K562 (cell line): ENCODE results near the gene COL4A2. TPM values are rescaled to one million over a fixed set of nuclear protein-coding genes. Genes with fewer than 3 reads are reported as not detected.

Source experiments
- ATAC-seq: fragments of 200-7000 bp; cut with Tn5 transposase; 3 replicates; pipeline ENCODE4 v1.9.1; 2020; ENCODE audit warnings: moderate library complexity
- BruUV-seq: library from RNA; stranded (reverse); fragments of 400-500 nt; replicated peaks from 2 replicates; lab custom pipeline; 2021; lab: Mats Ljungman, UMichigan
- CTCF ChIA-PET: fragments of 300-600 bp; formaldehyde crosslinking; extraction: SDS; loops from one replicate; lab custom pipeline; 2021; ENCODE audit warnings: low intra/inter-chr PET ratio; lab: Yijun Ruan, JAX
- POLR2A ChIA-PET: fragments of 300-600, 350-650 bp; sonication (Branson Sonifier 250); formaldehyde crosslinking; extraction: SDS; loops from one replicate; lab custom pipeline; 2021; ENCODE audit warnings: antibody characterized with exemption, inconsistent platforms; lab: Yijun Ruan, JAX
- DNase-seq, 4 experiments: peaks; one replicate each; pipeline versions ENCODE4 v3.0.0 to v3.0.0-alpha.2; 2011 to 2018; ENCODE audit warnings: low spot score in 3 of 4, mixed read lengths in 3 of 4; ENCODE audit errors: extremely low read depth in 1 of 4
- FAIRE-seq: peaks from 2 replicates; lab custom pipeline; 2011; peaks lifted over from hg19 to GRCh38; lab: Jason Lieb, UNC
- H2AFZ ChIP-seq: 2 replicates; pipeline ENCODE4 v1.6.0; 2011; ENCODE audit warnings: low read depth, low read length, control low read depth, inconsistent platforms
- H3K27ac ChIP-seq: fragments of 200-600 bp; 3 replicates; pipeline ENCODE4 v1.8.0; 2011; ENCODE audit warnings: low read depth, mild to moderate bottlenecking, control low read depth, inconsistent platforms, low read length, moderate library complexity, mixed read lengths; ENCODE audit errors: extremely low read depth
- H3K27me3 ChIP-seq, 2 experiments: fragments of 300-600 bp in 1 of 2; 2 replicates in 1 of 2; 3 replicates in 1 of 2; pipeline versions ENCODE4 v1.6.0 to v1.8.0; 2011; ENCODE audit warnings: inconsistent platforms in 2 of 2, low read length in 2 of 2, mild to moderate bottlenecking in 1 of 2, mixed read lengths in 1 of 2, moderate library complexity in 1 of 2; ENCODE audit not compliant: control insufficient read depth in 2 of 2, insufficient read depth in 2 of 2
- H3K36me3 ChIP-seq: fragments of 300-600 bp; 3 replicates; pipeline ENCODE4 v1.8.0; 2011; ENCODE audit warnings: mild to moderate bottlenecking, low read length, inconsistent platforms; ENCODE audit not compliant: control insufficient read depth, insufficient read depth
- H3K4me1 ChIP-seq, 2 experiments: fragments of 200-600 bp in 1 of 2; replicated peaks in 1 of 2; 2 replicates in 1 of 2; 3 replicates in 1 of 2; pipeline versions ENCODE4 v1.5.1 to v1.8.0; 2011; ENCODE audit warnings: inconsistent platforms in 2 of 2, low read length in 2 of 2, mild to moderate bottlenecking in 1 of 2, mixed read lengths in 1 of 2, moderate library complexity in 1 of 2; ENCODE audit not compliant: control insufficient read depth in 2 of 2, insufficient read depth in 2 of 2
- H3K4me2 ChIP-seq: 2 replicates; pipeline ENCODE4 v1.6.1; 2011; ENCODE audit warnings: low read length, control low read depth, inconsistent platforms, mixed read lengths; ENCODE audit not compliant: insufficient read depth
- H3K4me3 ChIP-seq: fragments of 200-600 bp; sonication (generic), shearing (Covaris generic); 2 replicates; pipeline ENCODE4 v1.5.1; 2016; ENCODE audit warnings: control low read depth, inconsistent platforms
- H3K79me2 ChIP-seq: fragments of 200-600 bp; 3 replicates; pipeline ENCODE4 v1.8.0; 2011; ENCODE audit warnings: low read length, inconsistent platforms; ENCODE audit not compliant: control insufficient read depth, insufficient read depth
- H3K9ac ChIP-seq, 2 experiments: 2 replicates each; pipeline versions ENCODE4 v1.6.0 to v1.6.1; 2011; ENCODE audit warnings: low read depth in 2 of 2, low read length in 2 of 2, control low read depth in 1 of 2, inconsistent platforms in 1 of 2, mild to moderate bottlenecking in 1 of 2, mixed read lengths in 1 of 2; ENCODE audit not compliant: insufficient read depth in 1 of 2
- H3K9me1 ChIP-seq: one replicate; pipeline ENCODE4 v1.6.0; 2011; ENCODE audit warnings: inconsistent platforms, mild to moderate bottlenecking, low read length, moderate library complexity; ENCODE audit not compliant: control insufficient read depth, insufficient read depth
- H3K9me3 ChIP-seq: replicated peaks from 2 replicates; pipeline ENCODE4 v1.5.1; 2011; ENCODE audit warnings: low read depth, low read length, inconsistent platforms; ENCODE audit not compliant: control insufficient read depth, insufficient read depth
- H4K20me1 ChIP-seq: replicated peaks from 2 replicates; pipeline ENCODE4 v1.6.1; 2011; ENCODE audit warnings: low read length, inconsistent platforms, mixed read lengths; ENCODE audit not compliant: control insufficient read depth, insufficient read depth
- ATF4 ChIP-seq: fragments of 450-650 bp; formaldehyde crosslinking; IDR thresholded peaks from 2 replicates; pipeline ENCODE4 v1.4.0; 2022; ENCODE audit warnings: mild to moderate bottlenecking, moderate library complexity
- DMBX1 ChIP-seq: fragments of 250-450 bp; sonication (Bioruptor Pico); IDR thresholded peaks from 2 replicates; pipeline ENCODE4 v1.8.0; 2022; ENCODE audit warnings: inconsistent platforms, mild to moderate bottlenecking, moderate library complexity, borderline replicate concordance
- EZH2 ChIP-seq: IDR thresholded peaks from 2 replicates; pipeline ENCODE4 v1.6.1; 2012; ENCODE audit warnings: low read depth, mild to moderate bottlenecking, inconsistent platforms, low read length, borderline replicate concordance
- HMGXB4 ChIP-seq: sonication (generic); formaldehyde crosslinking; IDR thresholded peaks from 2 replicates; pipeline ENCODE4 v1.8.1; 2023; ENCODE audit warnings: mild to moderate bottlenecking, missing genetic modification reagents
- MTF1 ChIP-seq: fragments of 250-450 bp; sonication (Bioruptor Pico); IDR thresholded peaks from 2 replicates; pipeline ENCODE4 v1.9.0; 2021; ENCODE audit warnings: moderate library complexity, mild to moderate bottlenecking, inconsistent platforms, borderline replicate concordance
- STAG1 ChIP-seq: sonication (generic); formaldehyde crosslinking; IDR thresholded peaks from 2 replicates; pipeline ENCODE4 v1.5.0; 2020; ENCODE audit warnings: missing genetic modification reagents, borderline replicate concordance
- TAF15 ChIP-seq: fragments of 200-400 bp; formaldehyde crosslinking; IDR thresholded peaks from 2 replicates; pipeline ENCODE4 v1.6.1; 2017; ENCODE audit warnings: mild to moderate bottlenecking, low read depth, low read length, moderate library complexity
- TFE3 ChIP-seq: fragments of 450-650 bp; formaldehyde crosslinking; IDR thresholded peaks from 2 replicates; pipeline ENCODE4 v1.4.0; 2020; ENCODE audit warnings: mild to moderate bottlenecking, mixed read lengths
- THRAP3 ChIP-seq: fragments of 450-650 bp; IDR thresholded peaks from 2 replicates; pipeline ENCODE4 v1.6.1; 2016; ENCODE audit warnings: mild to moderate bottlenecking, inconsistent platforms, borderline replicate concordance
- U2AF2 ChIP-seq: fragments of 200-400 bp; formaldehyde crosslinking; optimal IDR thresholded peaks from 2 replicates; pipeline ENCODE3; 2017; ENCODE audit warnings: low read depth, mild to moderate bottlenecking, low read length
- ZNF274 ChIP-seq: IDR thresholded peaks from 2 replicates; pipeline ENCODE4 v1.6.1; 2011; ENCODE audit warnings: low read depth, mild to moderate bottlenecking, low read length, moderate library complexity, borderline replicate concordance
- ZNF561 ChIP-seq: fragments of 450-650 bp; formaldehyde crosslinking; conservative IDR thresholded peaks from 2 replicates; pipeline ENCODE4 v1.4.0; 2020; ENCODE audit warnings: mild to moderate bottlenecking, moderate library complexity
- WGBS: fragments of 100-300 bp; shearing (Covaris generic); methylation state at CpG from one replicate; pipeline ENCODE4 v1.1.6; 2016; ENCODE audit warnings: low coverage, mixed read lengths; ENCODE audit not compliant: insufficient coverage; ENCODE audit errors: missing lambda C conversion rate; 5-methylcytosine and 5-hydroxymethylcytosine counted together
- in situ Hi-C: fragments of 300-500 bp; cut with MboI; formaldehyde crosslinking; loops from 4 replicates; pipeline ENCODE4 v1.15.0; 2018; ENCODE audit warnings: inconsistent platforms, mixed read lengths
- intact Hi-C: fragments of 100-400 bp; cut with micrococcal nuclease; formaldehyde crosslinking; loops from 2 replicates; pipeline ENCODE4 v1.14.2; 2022
- polyA plus RNA-seq, 8 experiments: library from polyadenylated mRNA; depleted of rRNA in 4 of 8; stranded (reverse) in 5 of 8; unstranded in 3 of 8; fragments of >200 nt; fragmentation: Nextera tagmentation in 2 of 8; fragmentation: Illumina TruSeq in 1 of 8; extraction: Ambion mirVana in 2 of 8; extraction: Trizol in 1 of 8; gene quantifications; 2 replicates each; pipeline versions ENCODE4 v1.2.1 to v1.2.3, GENCODE V29; 2011 to 2014; ENCODE audit warnings: inconsistent platforms in 1 of 8, missing spikeins in 1 of 8
- total RNA-seq, 7 experiments: library from RNA; depleted of rRNA in 6 of 7; stranded (reverse); fragments of >200 nt in 6 of 7; fragmentation: Illumina TruSeq in 2 of 7; extraction: Trizol in 2 of 7; gene quantifications; 2 replicates each; pipeline versions ENCODE4 v1.2.1 to v1.2.3, GENCODE V29; 2011 to 2021; ENCODE audit warnings: low replicate concordance in 1 of 7

Gene COL4A2
- total and polyA plus RNA-seq, 9 of the 15 experiments (the other 6 are each of a cell fraction or from before 2014, with no cell fraction given), result 0.13 to 15.2 (median 8.1) TPM

- TF ChIP-seq ZNF274, result no peak
- no peak for TF ChIP-seq STAG1 (CRISPR knock-in tag)
- TF ChIP-seq EZH2, result no peak
- TF ChIP-seq MTF1 (CRISPR knock-in tag), result no peak
- no peak for TF ChIP-seq TFE3 (CRISPR knock-in tag)
- TF ChIP-seq ZNF561 (CRISPR knock-in tag), result no peak
- no peak for TF ChIP-seq ATF4
- TF ChIP-seq HMGXB4 (CRISPR knock-in tag), result no peak
- no peak for TF ChIP-seq TAF15
- no peak for TF ChIP-seq U2AF2
- no peak for TF ChIP-seq THRAP3
- TF ChIP-seq DMBX1 (CRISPR knock-in tag), result no peak
- TF ChIP-seq, all 486 proteins: peak for 0
- peaks cover 0 to 26% of the 10 kb centered on the region in 2 experiments; a peak in 3 of 5 replicates for H3K4me1 ChIP-seq
- ATAC-seq, result no peak
- H3K4me2 ChIP-seq, result no peak overlapping the region
- no peak overlapping the region for H2AFZ ChIP-seq
- H3K27me3 ChIP-seq, result no peaks in the 10 kb centered on the region
- no peak overlapping the region for H3K9ac ChIP-seq
- no TSS peak for BruUV-seq
- in situ Hi-C loops, result no loop called here
- peaks cover 1% of the 10 kb centered on the region; the same call in 1 of the 3 replicates for H3K36me3 ChIP-seq
- H3K79me2 ChIP-seq, result peaks cover 17% of the 10 kb centered on the region; the same call in 2 of the 3 replicates
- intact Hi-C loops, result no loop called here
- no peak for DNase-seq
- H3K4me3 ChIP-seq, result no peak overlapping the region
- no peaks in the 10 kb centered on the region for H4K20me1 ChIP-seq
- H3K9me1 ChIP-seq, result no peaks in the 10 kb centered on the region
- H3K27ac ChIP-seq, result no peak overlapping the region
- FAIRE-seq, result no peak
- CTCF ChIA-PET, result no interaction called here
- POLR2A ChIA-PET, result interaction anchor here (0.7 kb wide), 1 partner anchor 13 kb away, joined by 3 read pairs; no protein-coding TSS in a partner anchor
- H3K9me3 ChIP-seq, result no peaks in the 10 kb centered on the region
- WGBS, result 67% methylated on average over 6 of the region's 8 CpGs
Observed at GRCh38 chr13:110554227-110554836, 247.2 kb downstream of the COL4A2 start.
